HepG2 (cell line): ENCODE data around the gene GPAT3. TPM values are rescaled to one million over a fixed set of nuclear protein-coding genes. Genes with fewer than 3 reads are reported as not detected.

Experiments used
- CSRNP1 ChIP-seq: sonication (generic); formaldehyde crosslinking; IDR thresholded peaks from 2 replicates; pipeline ENCODE4 v1.8.1; 2023; ENCODE audit warnings: mild to moderate bottlenecking, missing genetic modification reagents
- GABPA ChIP-seq, 2 experiments: IDR thresholded peaks; 2 replicates each; pipeline ENCODE4 v1.6.1; 2011 to 2016; ENCODE audit warnings: low read depth in 2 of 2, low read length in 1 of 2, missing biosample characterization in 1 of 2, missing genetic modification characterization in 1 of 2
- ISX ChIP-seq: sonication (generic); formaldehyde crosslinking; conservative IDR thresholded peaks from 2 replicates; pipeline ENCODE4 v1.5.0; 2020; ENCODE audit warnings: missing genetic modification reagents
- MED13 ChIP-seq: sonication (generic); formaldehyde crosslinking; IDR thresholded peaks from 2 replicates; pipeline ENCODE4 v1.5.0; 2020; ENCODE audit warnings: missing genetic modification reagents
- MNT ChIP-seq: fragments of 450-650 bp; IDR thresholded peaks from 2 replicates; pipeline ENCODE4 v1.6.1; 2016
- MXI1 ChIP-seq: IDR thresholded peaks from 3 replicates; pipeline ENCODE4 v1.6.1; 2012; ENCODE audit warnings: low read depth, low read length, inconsistent platforms, borderline replicate concordance
- TEF ChIP-seq: sonication (generic); formaldehyde crosslinking; IDR thresholded peaks from 2 replicates; pipeline ENCODE4 v1.5.0; 2020; ENCODE audit warnings: missing genetic modification reagents
- ZHX2 ChIP-seq, 2 experiments: sonication (generic) in 1 of 2; formaldehyde crosslinking in 1 of 2; IDR thresholded peaks; 2 replicates each; pipeline versions ENCODE4 v1.6.1 to v1.9.0; 2014 to 2022; ENCODE audit warnings: antibody characterized with exemption in 1 of 2, borderline replicate concordance in 1 of 2, inconsistent platforms in 1 of 2, low read depth in 1 of 2, missing genetic modification reagents in 1 of 2
- ZNF431 ChIP-seq: sonication (generic); formaldehyde crosslinking; IDR thresholded peaks from 2 replicates; pipeline ENCODE4 v1.9.0; 2022; ENCODE audit warnings: missing genetic modification reagents, low read depth, mild to moderate bottlenecking, borderline replicate concordance
- ZNF614 ChIP-seq: IDR thresholded peaks from 2 replicates; pipeline ENCODE4 v1.6.1; 2018; ENCODE audit warnings: missing biosample characterization, missing genetic modification reagents, inconsistent platforms, borderline replicate concordance
- ZNF687 ChIP-seq: sonication (generic); formaldehyde crosslinking; IDR thresholded peaks from 2 replicates; pipeline ENCODE4 v1.5.1; 2020; ENCODE audit warnings: mild to moderate bottlenecking, missing genetic modification reagents, moderate library complexity
- ZNF768 ChIP-seq: sonication (generic); formaldehyde crosslinking; IDR thresholded peaks from 2 replicates; pipeline ENCODE4 v1.4.0; 2020; ENCODE audit warnings: missing genetic modification reagents
- ZSCAN20 ChIP-seq: sonication (generic); formaldehyde crosslinking; IDR thresholded peaks from 2 replicates; pipeline ENCODE4 v1.4.0; 2020; ENCODE audit warnings: missing genetic modification reagents, mild to moderate bottlenecking, borderline replicate concordance
- polyA plus RNA-seq, 8 experiments: library from polyadenylated mRNA; depleted of rRNA in 3 of 8; stranded (reverse) in 7 of 8; unstranded in 1 of 8; fragments of >200 nt; fragmentation: Illumina TruSeq in 4 of 8; extraction: Trizol in 4 of 8; gene quantifications; 2 replicates each; pipeline versions ENCODE4 v1.2.1 to v1.2.3, GENCODE V29; 2011 to 2016; ENCODE audit warnings: low read depth in 4 of 8, missing spikeins in 1 of 8, mixed read lengths in 1 of 8; ENCODE audit not compliant: insufficient read depth in 1 of 8
- total RNA-seq, 5 experiments: library from RNA; depleted of rRNA; stranded (reverse); fragments of >200 nt; fragmentation: Illumina TruSeq; extraction: Trizol; gene quantifications; 2 replicates each; pipeline ENCODE4 v1.2.3, GENCODE V29; 2016; ENCODE audit warnings: low read depth in 1 of 5

GPAT3 gene
- total and polyA plus RNA-seq, 2 of the 13 experiments (the other 11 are each of a cell fraction or from before 2014, with no cell fraction given), result 2.4 to 2.6 TPM

GRCh38 chr4:83535520-83536361 is at the start of gene GPAT3 (continued):
- no peak for TF ChIP-seq MNT
- TF ChIP-seq MXI1, result no peak
- no peak; the same call in 1 of the 2 replicates for TF ChIP-seq ZNF614
- TF ChIP-seq MED13, result no peak
- TF ChIP-seq ZHX2 (IDR thresholded peaks at IDR 0.05; ENCODE audit: low read depth), result no peak
- TF ChIP-seq ZHX2 (CRISPR knock-in tag; IDR thresholded peaks at IDR 0.05; ENCODE audit: borderline replicate concordance), result no peak
- TF ChIP-seq ZNF687, result peak; percentile 70; the same call in 1 of the 2 replicates
- no peak for TF ChIP-seq TEF
- no peak for TF ChIP-seq ZNF431
- TF ChIP-seq CSRNP1 (CRISPR knock-in tag), result no peak
- TF ChIP-seq ZSCAN20 (CRISPR knock-in tag), result no peak
- TF ChIP-seq GABPA (IDR thresholded peaks at IDR 0.05; ENCODE audit: low read depth, low read length), result no peak
- TF ChIP-seq GABPA (CRISPR knock-in tag; IDR thresholded peaks at IDR 0.05; ENCODE audit: low read depth), result no peak
- no peak for TF ChIP-seq ISX
- TF ChIP-seq ZNF768 (CRISPR knock-in tag), result no peak
